B cell (primary cell): Measurements from ENCODE around the gene MORN4. TPM values are rescaled to one million over a fixed set of nuclear protein-coding genes. Genes with fewer than 3 reads are reported as not detected.

ENCODE experiments used
- ATAC-seq: fragments of 200-7000 bp; cut with Tn5 transposase; one replicate; pipeline ENCODE4 v1.10.0; 2021; ENCODE audit warnings: low read depth, mild to moderate bottlenecking, moderate number of reproducible peaks, moderate library complexity
- CTCF ChIA-PET: fragments of 350-600 bp; sonication (Branson Sonifier 250); formaldehyde crosslinking; loops from one replicate; lab custom pipeline; 2021; ENCODE audit warnings: antibody characterized with exemption, inconsistent platforms; lab: Charles Lee
- POLR2A ChIA-PET: fragments of 350-600 bp; sonication (Branson Sonifier 250); formaldehyde crosslinking; loops from one replicate; lab custom pipeline; 2021; ENCODE audit warnings: antibody characterized with exemption; lab: Charles Lee
- DNase-seq: peaks from one replicate; pipeline ENCODE4 v3.0.0; 2013
- H2AFZ ChIP-seq: 2 replicates; pipeline ENCODE4 v1.6.1; 2012; ENCODE audit warnings: mild to moderate bottlenecking, low read depth, low read length; ENCODE audit not compliant: insufficient read depth, poor library complexity, severe bottlenecking
- H3K27ac ChIP-seq, 2 donors: 1 replicate in 1 of 2; 2 replicates in 1 of 2; pipeline ENCODE4 v1.5.1; 2012 to 2013; ENCODE audit warnings: low read length in 2 of 2, mild to moderate bottlenecking in 2 of 2, moderate library complexity in 1 of 2
- H3K27me3 ChIP-seq, 4 experiments: fragments of 200-600 bp in 1 of 4; sonication (generic) in 1 of 4; replicated peaks in 1 of 4; 1 replicate in 2 of 4; 2 replicates in 2 of 4; pipeline versions ENCODE4 v1.6.1 to v1.7.0; 2013 to 2016; ENCODE audit warnings: low read length in 3 of 4, mild to moderate bottlenecking in 2 of 4, mixed read lengths in 1 of 4, moderate library complexity in 1 of 4; ENCODE audit not compliant: insufficient read depth in 4 of 4, control insufficient read depth in 3 of 4; ENCODE audit errors: control extremely low read depth in 1 of 4
- H3K36me3 ChIP-seq, 2 experiments: replicated peaks in 1 of 2; 1 replicate in 1 of 2; 2 replicates in 1 of 2; pipeline versions ENCODE4 v1.6.1 to v1.7.1; 2013; ENCODE audit warnings: low read length in 1 of 2; ENCODE audit not compliant: insufficient read depth in 2 of 2, control insufficient read depth in 1 of 2; ENCODE audit errors: control extremely low read depth in 1 of 2, extremely low read depth in 1 of 2
- H3K4me1 ChIP-seq, 2 donors: fragments of 200-600 bp in 1 of 2; sonication (generic) in 1 of 2; 1 replicate in 1 of 2; 2 replicates in 1 of 2; pipeline versions ENCODE4 v1.5.1 to v1.6.1; 2013 to 2017; ENCODE audit warnings: low read length in 2 of 2; ENCODE audit not compliant: control insufficient read depth in 2 of 2, insufficient read depth in 2 of 2
- H3K4me2 ChIP-seq: replicated peaks from 2 replicates; pipeline ENCODE3; 2012; ENCODE audit warnings: mild to moderate bottlenecking, low read depth, low read length; ENCODE audit not compliant: poor library complexity, severe bottlenecking
- H3K4me3 ChIP-seq, 5 experiments: fragments of 200-600 bp in 1 of 5; sonication (generic) in 1 of 5; 1 replicate in 3 of 5; 2 replicates in 2 of 5; pipeline versions ENCODE4 v1.5.1 to v1.7.0; 2011 to 2016; ENCODE audit warnings: low read length in 4 of 5, mild to moderate bottlenecking in 4 of 5, low read depth in 2 of 5, control low read depth in 1 of 5, moderate library complexity in 1 of 5; ENCODE audit not compliant: insufficient read depth in 1 of 5; ENCODE audit errors: control extremely low read depth in 1 of 5, extremely low read depth in 1 of 5
- H3K79me2 ChIP-seq: fragments of 200-600 bp; sonication (generic); one replicate; pipeline ENCODE4 v1.6.0; 2016; ENCODE audit warnings: low read length; ENCODE audit not compliant: control insufficient read depth, insufficient read depth
- H3K9ac ChIP-seq: fragments of 200-600 bp; sonication (generic); 2 replicates; pipeline ENCODE4 v1.6.1; 2017; ENCODE audit warnings: mild to moderate bottlenecking, low read length, moderate library complexity
- H3K9me3 ChIP-seq, 3 donors: one replicate each; pipeline versions ENCODE4 v1.6.1 to v1.7.1; 2013; ENCODE audit warnings: low read length in 2 of 3; ENCODE audit not compliant: control insufficient read depth in 2 of 3, insufficient read depth in 1 of 3; ENCODE audit errors: control extremely low read depth in 1 of 3
- H4K20me1 ChIP-seq: 2 replicates; pipeline ENCODE4 v1.6.0; 2012; ENCODE audit warnings: mild to moderate bottlenecking, low read length; ENCODE audit not compliant: insufficient read depth, control insufficient read depth, poor library complexity, severe bottlenecking
- H3K27ac Mint-ChIP-seq: one replicate; pipeline ENCODE4 v1.8.0; 2021; ENCODE audit warnings: mixed read lengths
- H3K27me3 Mint-ChIP-seq: one replicate; pipeline ENCODE4 v1.8.0; 2021; ENCODE audit warnings: mixed read lengths
- H3K4me1 Mint-ChIP-seq: one replicate; pipeline ENCODE4 v1.8.0; 2021; ENCODE audit warnings: mixed read lengths
- H3K4me3 Mint-ChIP-seq: one replicate; pipeline ENCODE4 v1.8.0; 2021; ENCODE audit warnings: mixed read lengths
- H3K9me3 Mint-ChIP-seq: one replicate; pipeline ENCODE4 v1.8.0; 2022; ENCODE audit warnings: mixed read lengths; ENCODE audit not compliant: insufficient read depth
- EZH2 ChIP-seq: IDR thresholded peaks from 2 replicates; pipeline ENCODE4 v1.6.1; 2012; ENCODE audit warnings: borderline replicate concordance, low read depth, mild to moderate bottlenecking, moderate library complexity, low read length; ENCODE audit not compliant: insufficient read depth, poor library complexity, severe bottlenecking
- WGBS: methylation state at CpG from one replicate; pipeline ENCODE4 v1.1.5; 2013; ENCODE audit warnings: missing lambda C conversion rate; ENCODE audit not compliant: insufficient coverage; 5-methylcytosine and 5-hydroxymethylcytosine counted together
- intact Hi-C: fragments of 100-400 bp; cut with micrococcal nuclease; formaldehyde crosslinking; loops from one replicate; pipeline ENCODE4 v1.10.0; 2022
- polyA plus RNA-seq: library from polyadenylated mRNA; depleted of rRNA; stranded (reverse); fragments of >200 nt; gene quantifications from 2 replicates; pipeline ENCODE4 v1.2.3, GENCODE V29; 2012
- total RNA-seq, 2 donors: library from RNA; stranded (reverse); fragments of 120-200 nt in 1 of 2; gene quantifications; 1 replicate in 1 of 2; 2 replicates in 1 of 2; pipeline versions ENCODE4 v1.2.3 to v1.2.4, GENCODE V29; 2013 to 2022
- TF ChIP-seq, protein P1 (sequence below): fragments of 200-600 bp; IDR thresholded peaks from one replicate; pipeline ENCODE4 v1.8.0; 2022; ENCODE audit warnings: antibody characterized with exemption, mild to moderate bottlenecking

Gene MORN4
- total and polyA plus RNA-seq, 2 donors (not counting 1 experiment from before 2014, with no cell fraction given) = 1.5 to 2.8 TPM

DNA sequence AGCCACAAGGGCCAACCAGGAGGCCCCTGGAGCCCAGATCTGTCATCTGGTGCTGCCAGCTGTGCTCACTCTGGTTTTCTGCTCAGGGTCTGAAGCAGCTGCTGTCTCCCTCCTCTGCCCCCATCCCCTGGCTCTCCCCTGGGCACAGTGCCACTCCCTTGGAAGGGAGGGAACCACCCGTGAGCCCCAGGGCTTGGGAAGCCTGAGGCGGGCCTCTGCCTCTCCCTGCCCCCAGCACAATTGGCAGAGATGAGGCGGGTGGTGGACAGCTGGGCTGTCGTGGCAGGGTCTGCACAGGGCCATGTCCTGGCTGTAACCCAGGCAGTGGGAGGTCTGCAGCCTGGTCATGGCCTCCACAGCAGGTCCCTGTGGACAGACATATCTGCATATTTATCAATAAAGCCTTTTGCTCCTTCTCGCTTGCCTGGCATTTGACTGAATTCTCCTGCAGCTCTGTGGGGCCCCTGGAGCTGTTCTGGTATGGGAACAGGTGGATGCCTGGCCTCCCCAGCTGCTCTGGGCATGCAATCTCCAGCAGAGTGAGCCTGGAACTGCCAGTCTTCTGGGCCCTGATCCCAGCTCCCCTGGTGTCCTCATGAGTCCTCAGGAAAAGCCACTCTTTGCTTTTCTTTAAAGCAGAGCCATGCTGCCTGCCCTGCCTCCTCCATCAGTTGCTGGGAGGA, 62.4 kb downstream of the MORN4 start:
- Histone ChIP-seq H3K4me1 (no peaks in the 10 kb centered on the region), H3K9ac (no peak overlapping the region), H3K27me3 (no peaks in the 10 kb centered on the region), H3K4me3 (no peak overlapping the region), H3K27ac (no peak overlapping the region), H3K9me3 (no peaks in the 10 kb centered on the region), H4K20me1 (no peaks in the 10 kb centered on the region), H3K36me3 (no peaks in the 10 kb centered on the region), H3K79me2 (no peaks in the 10 kb centered on the region), H2AFZ (no peak overlapping the region), H3K4me2 (no peak overlapping the region)
- Mint-ChIP-seq H3K27ac (no peak overlapping the region), H3K9me3 (no peaks in the 10 kb centered on the region), H3K4me1 (no peaks in the 10 kb centered on the region), H3K27me3 (no peaks in the 10 kb centered on the region), H3K4me3 (no peak overlapping the region)
- TF ChIP-seq, protein P1, sequence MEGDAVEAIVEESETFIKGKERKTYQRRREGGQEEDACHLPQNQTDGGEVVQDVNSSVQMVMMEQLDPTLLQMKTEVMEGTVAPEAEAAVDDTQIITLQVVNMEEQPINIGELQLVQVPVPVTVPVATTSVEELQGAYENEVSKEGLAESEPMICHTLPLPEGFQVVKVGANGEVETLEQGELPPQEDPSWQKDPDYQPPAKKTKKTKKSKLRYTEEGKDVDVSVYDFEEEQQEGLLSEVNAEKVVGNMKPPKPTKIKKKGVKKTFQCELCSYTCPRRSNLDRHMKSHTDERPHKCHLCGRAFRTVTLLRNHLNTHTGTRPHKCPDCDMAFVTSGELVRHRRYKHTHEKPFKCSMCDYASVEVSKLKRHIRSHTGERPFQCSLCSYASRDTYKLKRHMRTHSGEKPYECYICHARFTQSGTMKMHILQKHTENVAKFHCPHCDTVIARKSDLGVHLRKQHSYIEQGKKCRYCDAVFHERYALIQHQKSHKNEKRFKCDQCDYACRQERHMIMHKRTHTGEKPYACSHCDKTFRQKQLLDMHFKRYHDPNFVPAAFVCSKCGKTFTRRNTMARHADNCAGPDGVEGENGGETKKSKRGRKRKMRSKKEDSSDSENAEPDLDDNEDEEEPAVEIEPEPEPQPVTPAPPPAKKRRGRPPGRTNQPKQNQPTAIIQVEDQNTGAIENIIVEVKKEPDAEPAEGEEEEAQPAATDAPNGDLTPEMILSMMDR = no peak
- no peak for TF ChIP-seq EZH2
- DNase-seq = no peak
- intact Hi-C loops = no loop called here
- ChIA-PET CTCF (interaction anchor here (0.9 to 2.3 kb wide), 7 partner anchors 10 to 160 kb away, joined by 3 to 13 read pairs (median 4); partner anchors contain the start of gene AVPI1), POLR2A (no interaction called here)
- WGBS = 94% methylated on average over 4 of the region's 5 CpGs
- ATAC-seq = no peak

DNA sequence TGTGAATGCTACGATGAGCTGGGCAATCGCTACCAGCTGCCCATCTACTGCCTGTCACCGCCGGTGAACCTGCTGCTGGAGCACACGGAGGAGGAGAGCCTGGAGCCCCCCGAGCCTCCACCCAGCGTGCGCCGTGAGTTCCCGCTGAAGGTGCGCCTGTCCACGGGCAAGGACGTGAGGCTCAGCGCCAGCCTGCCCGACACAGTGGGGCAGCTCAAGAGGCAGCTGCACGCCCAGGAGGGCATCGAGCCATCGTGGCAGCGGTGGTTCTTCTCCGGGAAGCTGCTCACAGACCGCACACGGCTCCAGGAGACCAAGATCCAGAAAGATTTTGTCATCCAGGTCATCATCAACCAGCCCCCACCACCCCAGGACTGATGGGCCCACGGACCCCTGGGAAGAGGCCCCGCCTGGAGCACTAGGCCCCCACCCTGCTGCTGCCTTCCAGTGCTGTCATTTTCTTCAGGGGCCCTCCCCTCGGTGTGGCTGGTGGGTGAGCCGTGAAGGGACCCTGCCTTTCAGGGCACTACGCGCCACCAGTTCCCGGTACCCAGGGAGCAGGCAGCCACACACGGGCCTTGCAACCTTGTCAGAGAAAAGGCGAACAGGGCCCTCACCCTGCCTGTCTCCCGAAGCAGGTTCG, 63.0 kb downstream of the MORN4 start:
- Histone ChIP-seq H3K4me3 (no peak overlapping the region), H3K79me2 (no peaks in the 10 kb centered on the region), H3K27me3 (no peaks in the 10 kb centered on the region), H3K9me3 (no peaks in the 10 kb centered on the region), H3K4me2 (no peak overlapping the region), H3K4me1 (no peaks in the 10 kb centered on the region), H3K36me3 (no peaks in the 10 kb centered on the region), H3K9ac (no peak overlapping the region), H2AFZ (no peak overlapping the region), H4K20me1 (no peaks in the 10 kb centered on the region), H3K27ac (no peak overlapping the region)
- H3K27me3 Mint-ChIP-seq = no peaks in the 10 kb centered on the region
- ATAC-seq (no peak), DNase-seq (no peak)
- intact Hi-C loops = no loop called here
- CTCF ChIA-PET = interaction anchor here (1.1 kb wide), 1 partner anchor 116 kb away, joined by 3 read pairs; the partner anchor contains the start of gene AVPI1
- no peak for TF ChIP-seq EZH2
- TF ChIP-seq, protein P1 = no peak
- H3K9me3 Mint-ChIP-seq = no peaks in the 10 kb centered on the region
- H3K4me1 Mint-ChIP-seq = no peaks in the 10 kb centered on the region
- 95% methylated on average over 31 of the region's 33 CpGs for WGBS
- no peak overlapping the region for H3K4me3 Mint-ChIP-seq
- POLR2A ChIA-PET = no interaction called here
- no peak overlapping the region for H3K27ac Mint-ChIP-seq
